Cardiac atrium fibroblast (primary cell): Measurements from ENCODE around the gene MRPL16. TPM values are rescaled to one million over a fixed set of nuclear protein-coding genes. Genes with fewer than 3 reads are reported as not detected.

Experiments
- total RNA-seq: library from RNA; depleted of rRNA; stranded (reverse); fragments of >200 nt; gene quantifications from 2 replicates; pipeline ENCODE4 v1.2.3, GENCODE V29; 2015

Gene MRPL16
- 29.6 and 36.9 TPM in 2 replicates for total RNA-seq

DNA sequence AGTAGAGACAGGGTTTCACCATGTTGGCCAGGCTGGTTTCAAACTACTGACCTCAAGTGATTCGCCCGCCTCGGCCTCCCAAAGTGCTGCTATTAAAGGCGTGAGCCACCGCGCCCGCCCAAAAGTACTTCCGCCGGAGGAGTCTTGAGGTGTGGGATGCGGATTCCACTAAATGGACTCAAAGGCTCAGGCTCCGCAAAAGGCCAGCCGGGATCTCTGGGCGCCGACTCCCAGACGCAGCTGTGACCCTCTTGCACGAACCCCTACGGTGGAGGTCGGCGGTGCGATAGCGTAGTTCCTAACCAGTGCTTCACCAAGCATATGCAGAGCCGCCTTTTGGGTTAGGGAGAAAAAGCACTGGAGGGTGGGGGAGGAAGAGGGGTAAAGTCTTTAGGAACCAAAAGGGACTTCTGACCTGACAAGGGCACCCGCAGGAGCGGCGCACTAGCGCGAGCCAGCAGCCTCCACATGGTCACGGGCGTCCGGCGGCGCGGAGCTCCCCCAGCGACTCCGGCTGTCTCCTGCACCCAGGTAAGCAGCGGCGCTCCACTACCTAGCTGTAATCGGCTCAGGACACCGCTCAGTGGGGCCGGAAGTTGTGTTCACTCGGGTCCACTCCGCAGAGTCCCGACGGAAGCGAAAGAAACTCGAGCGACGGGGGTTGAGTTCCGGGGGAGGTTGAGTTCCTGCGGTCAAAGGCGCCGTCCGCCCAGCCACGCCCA lies at the start of gene MRPL16:
Gene MRPL16, minus strand, starts transcription at position 590 of the 722 bp plus-strand sequence. Its CDS starts 120 bp downstream, at position 470.

DNA sequence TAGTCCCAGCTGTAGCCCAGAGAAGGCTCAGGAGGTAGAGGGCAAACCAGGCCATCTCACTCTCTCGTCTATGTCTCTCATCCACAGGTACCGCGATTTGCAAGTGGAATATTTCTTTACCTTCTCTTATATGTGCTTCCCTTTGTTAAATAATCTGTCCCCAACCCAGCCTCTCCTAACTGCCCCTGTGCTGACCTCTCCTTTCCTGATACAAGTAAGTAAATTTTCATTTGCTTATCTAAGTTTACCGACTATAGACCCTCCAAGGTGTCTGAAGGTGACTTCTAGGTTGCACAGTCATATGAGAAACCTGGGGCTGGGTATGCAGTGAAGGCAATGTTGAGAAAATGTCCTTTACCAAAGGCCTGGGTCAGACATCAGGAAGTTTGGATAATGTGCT lies 34.8 kb upstream of the MRPL16 start, which contains the start of gene CBLIF:
Gene CBLIF, minus strand, starts transcription at position 101 of the 400 bp plus-strand sequence. Its CDS starts 46 bp downstream, at position 55.

Other genes with a start within 250 kb of the MRPL16 start
- gene OSBP, start 195.0 kb downstream of the MRPL16 start, total RNA-seq: 15.3 and 17.2 TPM in 2 replicates
- gene PATL1, start 141.7 kb downstream of the MRPL16 start, total RNA-seq: 7.9 and 11.2 TPM in 2 replicates
- gene OR10V1, start 96.9 kb downstream of the MRPL16 start, total RNA-seq: not detected in 2 replicates
- gene STX3, start 55.4 kb downstream of the MRPL16 start, total RNA-seq: 6.0 and 11.2 TPM in 2 replicates
- not detected in 2 replicates for gene CBLIF, start 34.7 kb upstream of the MRPL16 start, total RNA-seq
- 0.65 TPM in 1 of 2 replicates, not detected in the other for gene TCN1, start 55.7 kb upstream of the MRPL16 start, total RNA-seq
- gene OOSP3, start 68.0 kb upstream of the MRPL16 start, total RNA-seq: not detected in 2 replicates
- not detected in 2 replicates for gene OOSP1, start 127.7 kb upstream of the MRPL16 start, total RNA-seq
- gene OOSP4A, start 153.3 kb upstream of the MRPL16 start, total RNA-seq: not detected in 2 replicates
- not detected in 2 replicates for gene OOSP4B, start 206.4 kb upstream of the MRPL16 start, total RNA-seq
- not detected in 2 replicates for gene OOSP2, start 229.6 kb upstream of the MRPL16 start, total RNA-seq
- gene MS4A3, start 245.9 kb upstream of the MRPL16 start, total RNA-seq: not detected in 2 replicates